Kidney capillary endothelial cell (primary cell): ENCODE measurements around the gene ERBB3.
"Not testable (repeated sequence)": the region's sequence is repeated elsewhere in the genome, so short reads cannot be mapped to it uniquely, and the experiment has no call there.

Source experiments
- DNase-seq: peaks from one replicate; pipeline ENCODE4 v3.0.0-alpha.2; 2018; ENCODE audit warnings: low spot score

The ERBB3 gene

GRCh38 chr12:56079723-56080555 is at the start of gene ERBB3:
Gene ERBB3 (plus strand): TSS chr12:56080165. CDS start chr12:56080301, 136 bp downstream.
- DNase-seq = peak; percentile 38

GRCh38 chr12:56031987-56032386 is 48.0 kb upstream of the ERBB3 start:
- DNase-seq = no peak

GRCh38 chr12:56034586-56035332 is 45.2 kb upstream of the ERBB3 start:
- DNase-seq = no peak

GRCh38 chr12:56037161-56037560 is 42.8 kb upstream of the ERBB3 start:
- DNase-seq = no peak

GRCh38 chr12:56038022-56038655 is 41.8 kb upstream of the ERBB3 start:
- DNase-seq = no peak

- DNase-seq = no peak
Measured at GRCh38 chr12:56040151-56040550, 39.8 kb upstream of the ERBB3 start.

- DNase-seq = no peak
Measured at GRCh38 chr12:56040963-56041551, 38.9 kb upstream of the ERBB3 start.

GRCh38 chr12:56041552-56042429 is 38.2 kb upstream of the ERBB3 start, which contains the start of gene RPS26:
Gene RPS26 (plus strand): TSS chr12:56041918. CDS start chr12:56042167, 249 bp downstream.
- peak; percentile 96 for DNase-seq

GRCh38 chr12:56042430-56042813 is 37.5 kb upstream of the ERBB3 start:
- not testable (repeated sequence) for DNase-seq

- DNase-seq = no peak
Measured at GRCh38 chr12:56042843-56043242, 37.1 kb upstream of the ERBB3 start.

- no peak for DNase-seq
Measured at GRCh38 chr12:56046027-56046780, 33.8 kb upstream of the ERBB3 start.

GRCh38 chr12:56053407-56053893 is 26.5 kb upstream of the ERBB3 start:
- no peak for DNase-seq

GRCh38 chr12:56059964-56060363 is 20.0 kb upstream of the ERBB3 start:
- not testable (repeated sequence) for DNase-seq

GRCh38 chr12:56061982-56062381 is 18.0 kb upstream of the ERBB3 start:
- DNase-seq = no peak

GRCh38 chr12:56062996-56063395 is 17.0 kb upstream of the ERBB3 start:
- no peak for DNase-seq

GRCh38 chr12:56071648-56072047 is 8.3 kb upstream of the ERBB3 start:
- DNase-seq = no peak

- DNase-seq = no peak
Measured at GRCh38 chr12:56074396-56074795, 5.6 kb upstream of the ERBB3 start.

GRCh38 chr12:56077966-56078365 is 2.0 kb upstream of the ERBB3 start:
- not testable (repeated sequence) for DNase-seq

GRCh38 chr12:56078427-56078826 is 1.5 kb upstream of the ERBB3 start:
- no peak for DNase-seq
